HG03565 (cell line): ENCODE measurements around the gene MMS22L.
"Not testable (repeated sequence)": the region's sequence is repeated elsewhere in the genome, so short reads cannot be mapped to it uniquely, and the experiment has no call there.

Source experiments
- ATAC-seq: cut with Tn5 transposase; IDR thresholded peaks from one replicate; pipeline ENCODE4 v1.9.1; 2021; ENCODE audit warnings: mild to moderate bottlenecking, moderate library complexity; ENCODE audit not compliant: unreplicated experiment

Gene MMS22L

GRCh38 chr6:97246842-97247241, 36.2 kb downstream of the MMS22L start:
- no peak for ATAC-seq

- no peak for ATAC-seq
These were observed 42.8 kb downstream of the MMS22L start for GRCh38 chr6:97240222-97240621.

GRCh38 chr6:97231911-97232310, 51.1 kb downstream of the MMS22L start:
- no peak for ATAC-seq

- no peak for ATAC-seq
These were observed 60.1 kb downstream of the MMS22L start for GRCh38 chr6:97222903-97223302.

GRCh38 chr6:97218912-97219311, 64.1 kb downstream of the MMS22L start:
- ATAC-seq: no peak

- no peak for ATAC-seq
These were observed 67.8 kb downstream of the MMS22L start for GRCh38 chr6:97215157-97215769.

- ATAC-seq: no peak
These were observed 68.3 kb downstream of the MMS22L start for GRCh38 chr6:97214671-97215070.

GRCh38 chr6:97207383-97207782, 75.6 kb downstream of the MMS22L start:
- ATAC-seq: no peak

GRCh38 chr6:97205966-97206365, 77.0 kb downstream of the MMS22L start:
- no peak for ATAC-seq

GRCh38 chr6:97203343-97203742, 79.7 kb downstream of the MMS22L start:
- ATAC-seq: no peak

- no peak for ATAC-seq
These were observed 84.9 kb downstream of the MMS22L start for GRCh38 chr6:97198046-97198565.

GRCh38 chr6:97195117-97195516, 87.9 kb downstream of the MMS22L start:
- ATAC-seq: no peak

GRCh38 chr6:97189767-97190166, 93.2 kb downstream of the MMS22L start:
- ATAC-seq: no peak

- no peak for ATAC-seq
These were observed 95.1 kb downstream of the MMS22L start for GRCh38 chr6:97187951-97188350.

GRCh38 chr6:97186416-97186999, 96.5 kb downstream of the MMS22L start:
- peak; percentile 92 for ATAC-seq

- ATAC-seq: no peak
These were observed 105.1 kb downstream of the MMS22L start for GRCh38 chr6:97177905-97178304.

- ATAC-seq: no peak
These were observed 106.5 kb downstream of the MMS22L start for GRCh38 chr6:97176468-97176867.

GRCh38 chr6:97175806-97176205, 107.2 kb downstream of the MMS22L start:
- no peak for ATAC-seq

GRCh38 chr6:97174471-97174870, 108.5 kb downstream of the MMS22L start:
- ATAC-seq: no peak

GRCh38 chr6:97160280-97160679, 122.7 kb downstream of the MMS22L start:
- no peak for ATAC-seq

- not testable (repeated sequence) for ATAC-seq
These were observed 127.6 kb downstream of the MMS22L start for GRCh38 chr6:97155447-97155846.

- no peak for ATAC-seq
These were observed 129.0 kb downstream of the MMS22L start for GRCh38 chr6:97154015-97154414.

- no peak for ATAC-seq
These were observed 131.4 kb downstream of the MMS22L start for GRCh38 chr6:97151601-97152000.
